ENCODE results near the gene PSTPIP2.

- TF ChIP-seq CTCF (IDR thresholded peaks at IDR 0.05) (no peak), POLR2AphosphoS5 (IDR thresholded peaks at IDR 0.05; ENCODE audit: low read depth, low read length) (no peak)
These were observed 18.5 kb downstream of the PSTPIP2 start for GRCh38 chr18:46053368-46054095.
